ENCODE data around the gene INIP. TPM values are rescaled to one million over a fixed set of nuclear protein-coding genes. Genes with fewer than 3 reads are reported as not detected.

Gene INIP
- total and polyA plus RNA-seq, 9 of the 15 experiments (the other 6 are each of a cell fraction or from before 2014, with no cell fraction given), result 11.9 to 87.9 (median 37.3) TPM

DNA sequence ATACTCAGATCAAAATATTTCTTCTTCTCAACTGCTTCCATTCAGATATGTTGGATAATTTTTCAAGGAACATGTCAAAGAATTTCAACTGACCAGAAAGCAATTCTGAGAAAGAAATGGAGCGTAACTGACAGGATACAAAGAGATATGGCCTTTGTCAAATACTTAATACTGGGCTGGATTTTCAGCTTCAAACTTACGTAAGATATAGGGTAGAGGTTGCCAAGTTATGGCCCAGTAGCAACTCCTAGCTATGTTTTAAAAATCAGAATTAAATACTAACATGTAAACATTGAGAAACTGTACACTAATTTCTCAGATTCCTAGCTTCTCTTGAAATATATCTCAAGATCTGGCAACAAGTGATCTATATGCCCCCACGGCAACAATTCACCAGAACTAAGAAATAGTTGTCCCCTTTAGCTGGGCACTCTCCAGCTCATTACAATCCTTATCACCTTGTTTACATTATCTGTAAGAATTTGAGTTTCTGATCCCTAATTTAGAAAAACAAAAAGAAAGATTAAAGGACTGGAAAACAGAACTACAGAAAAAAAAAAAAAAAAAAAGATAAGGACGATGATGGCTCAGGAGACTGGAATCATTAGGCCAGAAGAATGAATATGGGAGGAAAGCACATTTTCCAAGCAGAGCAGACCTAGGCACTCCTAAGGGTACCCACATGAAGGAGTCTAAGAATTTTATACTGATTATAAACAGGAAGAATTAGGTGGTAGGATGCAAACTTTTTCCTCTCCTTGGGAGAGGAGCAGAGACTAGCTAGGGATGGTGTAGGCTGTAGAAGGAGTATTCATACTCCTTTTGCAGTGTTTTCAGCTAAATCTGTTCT is 23.0 kb downstream of the INIP start:
- no TSS peak for BruUV-seq (replicated peaks)
- TF ChIP-seq HMG20B (CRISPR knock-in tag; IDR thresholded peaks at IDR 0.05) (no peak), HNRNPLL (IDR thresholded peaks at IDR 0.05; ENCODE audit: low read depth, low read length, poor library complexity, severe bottlenecking) (no peak), MCM5 (IDR thresholded peaks at IDR 0.05; ENCODE audit: low read depth) (no peak), XRCC5 (IDR thresholded peaks at IDR 0.05; ENCODE audit: low read depth, low read length) (no peak), CHD2 (IDR thresholded peaks at IDR 0.05; ENCODE audit: low read depth, low read length) (no peak)
- POLR2A ChIA-PET, result interaction anchor here (0.7 to 1.0 kb wide), 2 partner anchors 9 to 25 kb away, joined by 3 to 4 read pairs; no protein-coding TSS in a partner anchor

More for the DNA sequence above, 23.0 kb downstream of the INIP start:
- no peak overlapping the region for H3K9ac ChIP-seq (ENCODE audit: insufficient read depth in 1 of 2, low read depth in 2 of 2, low read length in 2 of 2)
- ATAC-seq (no peak), FAIRE-seq (no peak), DNase-seq (ENCODE audit: extremely low read depth in 1 of 4, low spot score in 3 of 4) (no peak)
- intact Hi-C loops (cut with micrococcal nuclease) (no loop called here), in situ Hi-C loops (cut with MboI) (no loop called here)
- WGBS (ENCODE audit: insufficient coverage, low coverage, missing lambda C conversion rate), result 71% methylated on average over 4 of the region's 4 CpGs
- no peaks in the 10 kb centered on the region; a peak in 1 of 5 replicates for H3K4me1 ChIP-seq (replicated peaks in 1 of 2; ENCODE audit: control insufficient read depth in 2 of 2, insufficient read depth in 2 of 2, low read length in 2 of 2)
- no peak overlapping the region for H2AFZ ChIP-seq (ENCODE audit: low read depth, low read length)
- peaks cover 72% of the 10 kb centered on the region for H3K36me3 ChIP-seq (ENCODE audit: control insufficient read depth, insufficient read depth, low read length)
- no peak overlapping the region for H3K27ac ChIP-seq (ENCODE audit: extremely low read depth, low read depth, low read length)
- no peaks in the 10 kb centered on the region for H3K9me1 ChIP-seq (ENCODE audit: control insufficient read depth, insufficient read depth, low read length)
- H4K20me1 ChIP-seq (replicated peaks; ENCODE audit: control insufficient read depth, insufficient read depth, low read length), result no peaks in the 10 kb centered on the region
- H3K27me3 ChIP-seq (ENCODE audit: control insufficient read depth in 2 of 2, insufficient read depth in 2 of 2, low read length in 2 of 2), result no peaks in the 10 kb centered on the region
- H3K4me2 ChIP-seq (ENCODE audit: insufficient read depth, low read length), result no peak overlapping the region
- no peak overlapping the region for H3K4me3 ChIP-seq
- no peaks in the 10 kb centered on the region for H3K9me3 ChIP-seq (replicated peaks; ENCODE audit: control insufficient read depth, insufficient read depth, low read depth, low read length)
- H3K79me2 ChIP-seq (ENCODE audit: control insufficient read depth, insufficient read depth, low read length), result no peaks in the 10 kb centered on the region; the same call in 2 of the 3 replicates
- CTCF ChIA-PET (ENCODE audit: low intra/inter-chr PET ratio), result no interaction called here
